ENCODE results near the gene ARHGAP35. TPM values are rescaled to one million over a fixed set of nuclear protein-coding genes. Genes with fewer than 3 reads are reported as not detected.
"Not testable (repeated sequence)": the region's sequence is repeated elsewhere in the genome, so short reads cannot be mapped to it uniquely, and the experiment has no call there.

Gene ARHGAP35
- polyA plus RNA-seq, 4 donors, result 45.7 to 51.2 (median 47.8) TPM

DNA sequence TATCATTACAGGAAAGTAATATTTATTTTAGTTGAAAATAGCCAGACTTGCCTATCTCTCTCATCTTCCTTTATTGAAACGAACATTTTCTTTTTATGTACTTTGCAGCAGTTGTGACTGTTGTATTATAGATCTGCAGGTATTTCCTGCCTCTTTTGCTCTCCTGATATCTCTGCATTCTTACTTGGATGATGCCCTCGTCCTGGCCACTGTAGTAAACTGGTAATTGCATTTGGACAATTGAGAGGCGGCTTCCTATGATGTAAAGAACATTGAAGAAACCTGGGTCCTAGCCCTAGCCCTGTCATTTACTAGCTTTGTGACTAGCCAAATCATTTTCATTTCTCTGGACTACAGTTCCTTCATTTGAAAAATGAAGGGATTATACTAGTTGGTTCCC, 6.4 kb downstream of the ARHGAP35 start:
- no peak for DNase-seq (ENCODE audit: low read depth in 4 of 4, low spot score in 3 of 4)

DNA sequence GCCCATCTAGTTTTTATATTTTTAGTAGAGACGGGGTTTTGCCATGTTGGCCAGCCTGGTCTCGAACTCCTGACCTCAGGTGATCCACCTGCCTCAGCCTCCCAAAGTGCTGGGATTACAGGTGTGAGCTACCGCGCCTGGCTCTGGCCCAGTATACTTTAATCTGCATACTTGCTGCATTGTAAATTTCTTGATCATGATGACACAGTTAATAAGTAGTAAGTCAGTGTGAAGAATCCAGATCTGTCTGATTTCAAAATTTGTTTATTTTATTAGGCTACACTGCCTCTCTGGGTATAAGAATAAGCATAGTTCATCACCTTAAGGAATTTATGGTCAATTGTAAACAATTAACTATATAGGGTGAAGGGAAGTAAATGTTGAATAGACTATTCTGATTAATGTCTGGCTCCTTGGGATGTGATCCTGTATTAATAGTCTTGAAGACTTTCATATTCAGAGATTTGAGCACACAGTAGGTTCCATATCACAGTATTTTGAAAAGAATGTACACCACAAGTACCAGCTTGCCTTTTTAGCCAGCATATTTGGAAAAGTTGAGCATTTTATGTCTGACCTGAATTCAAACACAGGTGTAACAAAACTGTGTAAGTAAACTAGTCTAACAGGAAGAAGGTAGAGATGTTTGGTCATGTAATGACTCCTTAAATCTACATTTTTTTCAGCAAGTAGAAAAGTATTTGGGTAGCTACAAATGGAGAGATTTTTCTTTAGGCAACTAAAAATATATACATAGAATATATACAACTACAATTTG, 7.4 kb downstream of the ARHGAP35 start:
- no peak for DNase-seq (ENCODE audit: low read depth in 4 of 4, low spot score in 3 of 4)

DNA sequence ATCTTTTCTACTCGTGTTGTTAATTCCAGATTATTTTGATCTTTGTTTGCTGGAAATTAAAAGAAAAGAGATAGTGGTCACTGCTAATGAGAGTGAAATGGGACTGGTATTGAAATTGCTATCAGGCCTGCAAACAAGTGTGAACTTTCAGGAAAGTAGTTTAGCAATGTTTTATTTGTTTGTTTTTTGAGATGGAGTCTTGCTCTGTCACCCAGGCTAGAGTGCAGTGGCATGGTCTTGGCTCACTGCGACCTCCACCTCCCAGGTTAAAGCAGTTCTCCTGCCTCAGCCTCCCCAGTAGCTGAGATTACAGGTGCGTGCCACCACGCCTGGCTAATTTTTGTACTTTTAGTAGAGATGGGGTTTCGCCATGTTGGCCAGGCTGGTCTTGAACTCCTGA, 10.4 kb downstream of the ARHGAP35 start:
- not testable (repeated sequence) for DNase-seq (ENCODE audit: low read depth in 4 of 4, low spot score in 3 of 4)

DNA sequence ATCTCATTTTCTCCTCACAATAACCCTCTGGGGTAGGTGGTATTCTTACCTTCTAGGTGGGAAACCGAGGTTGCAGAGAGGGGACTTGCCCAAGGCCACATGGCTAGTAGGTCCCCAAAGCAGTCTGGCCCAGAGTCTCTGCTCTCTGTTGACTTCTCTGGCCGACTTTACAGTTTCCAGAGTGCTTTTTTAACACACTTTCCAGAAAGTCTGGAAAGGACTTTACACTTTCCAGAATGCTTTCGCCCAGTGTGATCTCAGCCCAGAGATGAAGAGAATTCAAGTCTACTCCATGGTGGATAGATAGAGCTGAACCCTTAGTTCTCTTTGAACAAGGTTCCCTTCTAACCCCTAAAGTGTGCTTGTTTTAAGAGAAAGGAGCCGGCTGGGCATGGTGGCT, 12.2 kb downstream of the ARHGAP35 start:
- no peak for DNase-seq (ENCODE audit: low read depth in 4 of 4, low spot score in 3 of 4)

DNA sequence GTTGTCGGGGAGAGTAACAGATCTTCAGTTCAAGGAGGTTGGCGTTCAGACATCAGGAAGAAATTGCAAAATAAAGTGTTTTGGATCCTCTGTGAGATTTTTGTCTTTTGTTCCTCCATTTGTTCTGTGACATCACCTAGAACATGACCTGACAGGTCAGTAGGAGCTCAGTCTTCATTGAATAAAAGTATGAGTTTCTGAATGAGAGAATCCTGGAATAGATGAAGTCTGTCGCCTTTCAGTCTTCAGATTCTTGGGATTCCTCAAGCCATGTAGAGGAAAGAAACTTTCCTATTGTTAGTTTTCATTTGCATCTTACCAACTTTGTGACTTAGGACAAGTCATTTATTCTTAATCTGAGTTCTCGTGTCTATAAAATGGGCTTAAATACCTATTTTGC, 14.4 kb downstream of the ARHGAP35 start:
- no peak for DNase-seq (ENCODE audit: low read depth in 4 of 4, low spot score in 3 of 4)

DNA sequence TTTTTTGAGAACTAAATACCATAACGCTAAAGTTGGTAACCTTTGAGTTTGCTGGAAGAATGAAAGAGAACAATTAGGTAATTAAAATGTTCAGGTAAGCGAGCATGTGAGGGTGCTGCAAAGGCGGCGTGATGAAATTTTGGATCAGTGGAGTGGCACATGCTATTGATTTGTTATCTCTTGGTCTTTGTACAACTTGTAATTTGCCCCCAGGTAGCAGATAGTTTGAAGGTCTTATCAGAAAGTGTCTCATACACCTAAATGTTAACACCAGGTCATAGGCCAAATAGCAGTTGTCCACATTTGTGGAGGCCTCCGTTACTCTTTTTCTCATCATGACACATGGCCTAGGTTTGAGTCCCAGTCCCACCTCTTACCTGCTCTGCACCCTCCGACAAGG, 14.9 kb downstream of the ARHGAP35 start:
- DNase-seq (ENCODE audit: low read depth in 4 of 4, low spot score in 3 of 4), result no peak

DNA sequence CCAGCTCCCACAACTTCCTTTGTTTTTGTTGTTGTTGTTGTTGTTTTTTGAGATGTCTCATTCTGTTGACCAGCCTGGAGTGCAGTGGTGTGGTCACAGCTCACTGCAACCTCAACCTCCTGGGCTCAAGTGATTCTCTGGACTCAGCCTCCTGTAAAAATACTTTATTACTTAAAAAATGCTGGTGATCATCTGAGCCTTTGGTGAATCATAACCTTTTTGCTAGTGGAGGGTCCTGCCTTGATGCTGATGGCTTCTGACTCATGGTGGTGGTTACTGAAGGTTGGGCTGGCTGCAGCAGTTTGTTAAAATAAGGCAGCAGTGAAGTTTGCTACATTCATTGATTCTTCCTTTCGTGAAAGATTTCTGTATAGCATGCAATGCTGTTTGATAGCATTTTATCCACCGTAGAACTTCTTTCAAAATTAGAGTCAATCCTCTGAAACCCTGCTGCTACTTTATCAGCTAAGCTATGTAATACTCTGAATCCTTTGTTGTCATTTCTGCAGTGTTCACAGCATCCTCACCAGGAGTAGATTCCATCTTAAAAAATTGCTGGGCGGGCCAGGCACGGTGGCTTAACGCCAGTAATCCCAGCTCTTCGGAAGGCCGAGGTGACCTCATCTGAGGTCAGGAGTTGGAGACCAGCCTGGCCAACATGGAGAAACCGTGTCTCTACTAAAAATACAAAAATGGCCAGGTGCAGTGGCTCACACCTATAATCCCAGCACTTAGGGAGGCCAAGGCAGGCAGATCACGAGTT, 18.0 kb downstream of the ARHGAP35 start:
- no peak for DNase-seq (ENCODE audit: low read depth in 4 of 4, low spot score in 3 of 4)

DNA sequence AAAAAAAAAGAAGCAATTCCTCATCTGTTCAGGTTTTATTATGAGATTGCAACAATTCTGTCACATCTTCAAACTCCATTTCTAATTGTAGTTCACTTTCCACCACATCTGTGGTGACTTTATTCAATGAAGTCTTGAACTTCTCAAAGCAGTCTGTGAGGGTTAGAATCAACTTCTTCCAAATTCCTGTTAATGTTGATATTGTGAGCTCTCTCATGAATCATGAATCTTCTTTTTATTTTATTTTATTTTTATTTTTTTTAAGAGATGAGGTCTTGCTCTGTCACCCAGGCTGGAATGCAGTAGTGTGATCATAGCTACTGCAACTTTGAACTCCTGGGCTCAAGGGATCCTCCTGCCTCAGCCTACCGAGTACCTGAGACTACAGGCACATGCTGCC, 19.6 kb downstream of the ARHGAP35 start:
- no peak for DNase-seq (ENCODE audit: low read depth in 4 of 4, low spot score in 3 of 4)

DNA sequence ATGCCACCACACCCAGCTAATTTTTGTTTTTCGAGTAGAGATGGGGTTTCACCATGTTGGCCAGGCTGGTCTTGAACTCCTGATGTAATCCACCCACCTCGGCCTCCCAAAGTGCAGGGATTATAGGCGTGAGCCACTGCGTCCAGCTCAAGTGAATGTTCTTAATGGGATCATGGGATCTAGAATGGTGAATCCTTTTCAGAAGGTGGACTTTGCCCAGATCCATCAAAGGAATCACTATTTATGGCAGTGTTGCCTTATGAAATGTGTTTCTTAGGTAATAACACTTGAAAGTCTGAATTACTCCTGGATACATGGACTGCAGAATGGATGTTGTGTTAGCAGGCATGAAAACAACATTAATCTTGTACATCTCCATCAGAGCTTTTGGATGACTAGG, 20.3 kb downstream of the ARHGAP35 start:
- DNase-seq (ENCODE audit: low read depth in 4 of 4, low spot score in 3 of 4), result no peak

DNA sequence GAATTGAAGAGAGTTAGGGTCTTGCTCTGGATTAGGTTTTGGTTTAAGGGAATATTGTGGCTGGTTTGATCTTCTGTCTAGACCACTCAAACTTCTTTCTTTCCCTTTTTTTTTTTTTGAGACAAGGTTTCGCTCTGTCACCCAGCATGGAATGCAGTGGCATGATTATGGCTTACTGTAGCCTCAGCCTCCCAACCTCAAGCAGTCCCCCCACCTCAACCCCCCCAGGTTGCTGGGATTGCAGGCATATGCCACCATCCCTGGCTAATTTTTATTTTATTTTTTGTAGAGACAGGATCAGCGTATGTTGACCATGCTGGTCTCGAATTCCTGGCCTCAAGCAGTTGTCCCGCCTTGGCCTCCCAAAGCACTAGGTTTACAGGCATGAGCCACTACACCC, 21.2 kb downstream of the ARHGAP35 start:
- DNase-seq (ENCODE audit: low read depth in 4 of 4, low spot score in 3 of 4), result no peak

DNA sequence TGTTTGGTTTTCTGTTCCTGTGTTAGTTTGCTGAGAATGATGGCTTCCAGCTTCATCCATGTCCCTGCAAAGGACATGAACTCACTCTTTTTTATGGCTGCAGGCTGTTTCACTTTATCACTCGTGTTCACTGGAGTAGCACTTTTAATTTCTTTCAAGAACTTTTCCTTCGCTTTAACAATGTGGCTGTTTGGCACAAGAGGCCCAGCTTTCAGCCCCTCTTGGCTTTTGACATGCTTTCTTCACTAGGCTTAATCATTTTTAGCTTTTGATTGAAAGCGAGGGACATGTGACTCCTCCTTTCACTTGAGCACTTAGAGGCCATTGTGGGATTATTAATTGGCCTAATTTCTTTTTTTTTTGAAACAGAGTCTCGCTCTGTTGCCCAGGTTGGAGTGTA, 22.0 kb downstream of the ARHGAP35 start:
- DNase-seq (ENCODE audit: low read depth in 4 of 4, low spot score in 3 of 4), result not testable (repeated sequence)

DNA sequence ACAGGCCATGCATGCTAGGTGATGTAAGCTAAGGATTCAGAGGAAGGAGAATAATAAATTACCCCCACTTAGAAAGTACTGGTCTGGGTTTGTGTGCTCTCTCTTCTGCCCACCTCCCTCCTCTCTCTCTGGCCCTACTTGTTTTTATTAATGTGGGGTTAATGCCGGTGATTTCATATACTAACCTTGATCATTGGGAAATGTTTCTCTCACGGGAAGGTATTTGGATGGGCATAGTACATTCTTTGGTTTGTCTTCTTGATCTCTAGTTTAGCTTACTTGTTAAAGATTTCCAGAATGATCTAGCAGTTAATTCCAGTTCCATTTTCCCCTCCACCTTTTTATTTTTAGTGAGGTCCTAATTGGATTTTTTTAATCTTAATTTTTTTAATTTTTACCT, 24.6 kb downstream of the ARHGAP35 start:
- DNase-seq (ENCODE audit: low read depth in 4 of 4, low spot score in 3 of 4), result no peak

DNA sequence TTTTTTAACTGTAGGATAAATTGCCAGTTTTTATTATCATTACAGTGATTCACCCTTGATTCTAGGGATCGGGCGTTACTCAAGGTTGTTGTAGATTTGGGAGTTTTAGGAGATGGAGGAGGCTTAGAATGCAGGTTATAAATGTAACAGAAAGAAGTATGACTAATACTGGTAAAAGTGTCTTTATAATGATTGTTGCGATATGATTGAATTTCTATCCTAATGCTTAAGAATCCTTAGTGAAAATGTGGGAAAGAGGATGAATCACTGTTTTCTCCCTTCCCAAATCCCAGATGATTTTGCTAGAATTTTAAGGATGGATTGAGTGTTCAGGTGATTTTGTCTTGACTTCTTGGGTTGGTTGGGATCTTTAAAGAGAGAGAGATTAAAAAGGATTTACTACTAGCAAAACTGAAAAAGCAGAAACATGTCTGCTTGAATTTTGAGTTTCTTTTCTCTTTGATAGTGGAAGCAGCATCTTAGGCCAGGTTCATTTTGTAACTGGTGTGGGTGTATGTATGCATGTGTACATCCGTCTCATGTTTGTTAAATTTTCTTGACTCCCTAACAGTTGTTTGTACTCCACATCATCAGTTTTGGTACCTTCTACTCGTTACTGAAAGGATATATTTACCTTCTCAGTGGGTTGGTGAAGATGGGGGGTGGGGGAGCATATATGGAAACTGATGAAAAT, 25.9 kb downstream of the ARHGAP35 start:
- no peak for DNase-seq (ENCODE audit: low read depth in 4 of 4, low spot score in 3 of 4)

DNA sequence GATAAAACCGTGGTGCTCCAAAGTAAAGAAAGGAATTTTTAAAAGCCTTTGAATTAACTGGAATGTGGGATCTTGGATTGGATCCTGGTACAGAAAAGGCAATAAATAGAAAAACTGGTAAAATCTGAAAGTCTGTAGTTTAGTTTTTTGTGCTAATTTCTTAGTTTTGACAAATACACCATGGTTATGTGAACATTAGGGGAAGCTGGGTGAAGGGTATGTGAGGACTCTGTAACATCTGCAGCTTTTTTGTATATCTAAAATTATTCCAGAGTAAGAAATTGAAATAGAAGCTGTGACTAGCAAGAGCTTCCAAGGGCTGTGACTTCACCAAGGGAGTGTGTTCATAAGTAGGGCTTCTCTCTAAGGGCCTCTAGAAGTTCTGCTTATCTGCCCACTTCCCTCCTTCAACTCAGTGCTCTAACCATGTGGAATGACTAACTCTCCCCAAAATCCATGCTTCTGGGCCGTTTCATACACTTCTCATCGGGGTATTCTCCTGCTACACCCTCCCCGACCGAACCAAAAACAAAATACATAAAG, 26.5 kb downstream of the ARHGAP35 start:
- DNase-seq (ENCODE audit: low read depth in 4 of 4, low spot score in 3 of 4), result no peak

DNA sequence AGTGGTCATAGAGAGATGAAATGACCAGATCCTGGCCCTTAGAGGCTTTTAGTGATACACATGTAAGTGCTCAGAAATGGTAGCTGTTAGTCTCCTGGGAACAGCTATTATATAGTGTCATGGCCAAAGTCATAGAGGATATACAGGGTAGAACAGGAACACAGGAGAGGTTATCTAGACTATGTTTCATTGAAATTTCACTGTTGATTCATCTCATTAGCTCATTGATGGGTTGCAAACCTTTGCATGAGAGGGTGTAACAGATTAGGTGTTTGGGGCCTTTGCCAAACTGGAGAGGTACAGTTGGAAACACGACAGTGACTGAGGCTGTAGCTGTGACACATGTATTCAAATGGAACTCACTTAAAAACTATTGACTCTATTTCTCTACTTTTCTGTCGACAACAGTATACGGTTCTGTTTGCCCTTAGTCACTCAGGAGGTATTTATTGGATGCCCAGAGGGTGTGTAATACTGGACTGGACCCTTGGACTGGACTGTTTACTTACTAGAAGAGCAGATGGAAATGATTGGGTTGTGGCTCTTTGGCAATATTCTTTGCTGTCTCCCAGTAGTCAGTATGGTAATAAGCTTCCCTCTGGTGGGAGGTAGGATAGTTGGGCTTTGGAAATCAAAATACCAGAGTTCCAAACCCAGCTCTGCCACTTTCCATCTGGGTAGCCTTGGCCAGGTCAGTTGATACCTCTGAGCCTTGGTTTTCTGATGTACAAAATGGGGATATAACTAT, 29.8 kb downstream of the ARHGAP35 start:
- DNase-seq (ENCODE audit: low read depth in 4 of 4, low spot score in 3 of 4), result no peak

DNA sequence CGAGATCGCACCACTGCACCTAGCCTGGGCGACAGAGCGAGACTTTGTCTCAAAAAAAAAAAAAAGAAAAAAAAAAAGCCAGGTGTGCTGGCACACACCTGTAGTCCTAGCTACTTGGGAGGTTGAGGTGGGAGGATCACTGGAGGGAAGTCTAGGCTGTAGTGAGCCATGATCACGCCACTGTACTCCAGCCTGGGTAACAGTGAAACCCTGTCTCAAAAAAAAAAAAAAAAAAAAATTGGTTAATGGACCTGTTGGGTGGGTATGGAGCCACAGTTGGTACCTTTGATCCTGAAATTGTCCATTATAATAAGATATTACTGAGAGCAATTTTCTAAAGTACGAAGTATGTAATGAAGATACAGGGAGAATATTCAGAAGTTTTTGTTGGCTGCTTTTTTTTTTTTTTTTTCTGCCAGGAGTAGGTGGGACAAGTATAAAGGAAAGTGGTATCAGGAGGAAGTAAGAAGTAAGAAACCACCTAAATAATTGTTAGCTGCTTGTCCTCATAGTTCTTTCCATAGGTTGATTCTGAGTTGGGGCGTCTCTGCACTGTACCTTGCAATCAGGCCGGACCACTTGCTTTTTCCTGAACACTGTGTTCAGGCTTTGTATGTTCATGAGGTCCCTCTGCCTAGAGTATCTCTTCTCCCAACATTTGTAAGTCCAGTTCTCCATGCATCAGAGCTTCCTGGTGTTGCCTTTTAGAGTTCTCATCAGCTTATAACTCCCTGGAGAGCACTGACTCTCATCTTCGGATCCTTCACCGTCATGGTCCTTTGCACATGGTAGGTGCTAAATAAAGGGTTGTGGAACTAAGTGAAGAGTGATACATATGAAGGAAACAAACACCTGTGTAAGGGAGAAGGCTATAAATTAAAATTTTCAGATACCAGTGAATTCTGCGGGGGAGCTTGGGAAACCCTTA, 31.7 kb downstream of the ARHGAP35 start:
- no peak for DNase-seq (ENCODE audit: low read depth in 4 of 4, low spot score in 3 of 4)

DNA sequence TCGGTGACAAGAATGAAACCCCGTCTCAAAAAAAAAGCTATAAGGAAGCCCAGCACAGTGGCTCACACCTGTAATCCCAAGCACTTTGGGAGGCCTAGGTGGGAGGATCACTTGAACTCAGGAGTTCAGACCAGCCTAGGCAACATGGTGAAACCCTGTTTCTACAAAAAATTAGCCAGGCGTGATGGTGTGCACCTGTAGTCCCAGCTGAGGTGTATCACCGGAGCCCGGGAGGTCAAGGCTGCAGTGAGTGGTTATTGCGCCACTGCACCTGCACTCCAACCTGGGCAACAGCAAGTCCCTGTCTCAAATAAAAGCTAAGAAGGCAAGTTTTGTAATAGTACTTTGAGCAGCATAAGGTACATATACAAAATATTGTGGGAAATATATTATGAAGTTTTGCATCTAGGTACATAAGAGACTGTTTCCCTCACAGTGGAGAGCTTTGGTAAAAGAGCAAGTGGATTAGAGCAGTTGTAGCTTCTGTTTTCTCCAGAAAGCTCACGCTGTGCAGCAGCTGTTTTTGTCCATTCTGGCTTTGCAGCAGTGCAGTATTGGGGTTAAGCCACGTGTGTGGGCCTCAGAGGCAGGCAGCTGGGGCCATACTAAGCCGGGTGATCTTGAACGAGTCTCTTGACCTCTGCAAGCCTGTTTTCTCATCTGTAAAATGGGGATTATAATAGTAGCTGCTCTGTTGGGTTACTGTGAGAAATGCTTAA, 35.4 kb downstream of the ARHGAP35 start:
- no peak for DNase-seq (ENCODE audit: low read depth in 4 of 4, low spot score in 3 of 4)

DNA sequence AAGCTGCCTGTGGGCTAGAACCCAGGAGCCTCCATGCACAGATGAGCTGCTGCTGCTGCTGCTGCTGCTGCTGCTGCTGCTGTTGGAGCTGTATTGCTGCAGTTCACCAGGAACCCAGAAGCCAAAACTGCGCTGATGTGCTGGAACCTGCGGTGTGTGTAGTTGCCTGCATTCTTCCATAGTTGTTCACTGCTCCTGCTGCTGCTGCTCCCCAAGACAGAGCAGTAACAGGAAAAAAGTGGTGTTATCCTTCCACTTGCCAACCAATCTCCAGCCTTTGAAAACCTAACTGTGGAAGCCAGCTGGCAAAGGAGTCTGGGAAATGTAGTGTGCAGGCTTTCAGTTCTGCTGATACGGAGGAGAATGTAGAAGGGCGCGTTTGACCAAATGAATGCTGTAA, 37.9 kb downstream of the ARHGAP35 start:
- DNase-seq (ENCODE audit: low read depth in 4 of 4, low spot score in 3 of 4), result no peak

DNA sequence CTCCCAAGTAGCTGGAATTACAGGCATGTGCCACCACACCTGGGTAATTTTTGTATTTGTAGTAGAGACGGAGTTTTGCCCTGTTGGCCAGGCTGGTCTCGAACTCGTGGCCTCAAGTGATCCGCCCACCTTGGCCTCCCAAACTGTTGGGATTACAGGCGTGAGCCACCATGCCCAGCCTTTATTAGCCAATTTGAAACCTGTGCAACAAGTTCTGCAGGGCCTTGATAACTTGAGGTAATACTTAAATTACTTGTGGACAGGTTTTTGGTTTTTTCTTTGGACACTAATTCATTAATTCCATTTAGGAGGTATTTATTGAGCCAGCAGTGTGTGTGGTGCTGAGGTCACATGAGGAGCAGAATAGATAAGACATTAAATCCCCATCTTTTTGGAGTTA, 39.5 kb downstream of the ARHGAP35 start:
- no peak for DNase-seq (ENCODE audit: low read depth in 4 of 4, low spot score in 3 of 4)

Data from left renal pelvis (tissue), 4 donors.